Measurements from ENCODE around the gene CFL1. TPM values are rescaled to one million over a fixed set of nuclear protein-coding genes. Genes with fewer than 3 reads are reported as not detected.

The CFL1 gene
- total and polyA plus RNA-seq, 2 of the 8 experiments (the other 6 are each of a cell fraction or from before 2014, with no cell fraction given) = 1,252 to 1,365 TPM

GRCh38 chr11:65868076-65868667 lies 10.2 kb upstream of the CFL1 start (continued):
- TF ChIP-seq CHD7 (IDR thresholded peaks at IDR 0.05; ENCODE audit: insufficient replicate concordance, low read length) = no peak
- 0 out of 2 replicates have a peak, but pooled peaks have one; percentile 12 for TF ChIP-seq CHD2 (IDR thresholded peaks at IDR 0.05; ENCODE audit: low read length)
- peak; percentile 21; the same call in 1 of the 2 replicates for TF ChIP-seq POLR2AphosphoS5 (IDR thresholded peaks at IDR 0.05; ENCODE audit: low read depth, low read length)
- TF ChIP-seq EZH2 (IDR thresholded peaks at IDR 0.05; ENCODE audit: low read depth, low read length, severe bottlenecking) = no peak
- TF ChIP-seq KDM4A (IDR thresholded peaks at IDR 0.05; ENCODE audit: low read depth, low read length, severe bottlenecking) = peak; percentile 9
- no peak for TF ChIP-seq RBBP5 (IDR thresholded peaks at IDR 0.05; ENCODE audit: borderline replicate concordance, low read depth, low read length)
- TF ChIP-seq KDM5A (IDR thresholded peaks at IDR 0.05; ENCODE audit: low read length) = no peak
- TF ChIP-seq E2F6 (IDR thresholded peaks at IDR 0.05) = no peak
- TF ChIP-seq SIX5 (IDR thresholded peaks at IDR 0.05; ENCODE audit: low read depth, low read length) = peak; percentile 96
- TF ChIP-seq TEAD4 (IDR thresholded peaks at IDR 0.05; ENCODE audit: low read depth, low read length) = no peak

All from H1 (cell line).